Heart right ventricle (tissue), 16 donors: ENCODE data around the gene TMEM115. TPM values are rescaled to one million over a fixed set of nuclear protein-coding genes. Genes with fewer than 3 reads are reported as not detected.

Experiments used
- ATAC-seq, 8 donors: fragments of 200-7000 bp; cut with Tn5 transposase; one replicate each; pipeline ENCODE4 v1.9.1; 2020; ENCODE audit warnings: mild to moderate bottlenecking in 8 of 8, moderate library complexity in 8 of 8, moderate number of reproducible peaks in 1 of 8
- DNase-seq, 2 donors: peaks; one replicate each; pipeline ENCODE4 v3.0.0-alpha.2; 2020
- H3K27ac ChIP-seq, 10 donors: fragments of 200-600 bp; sonication (generic) in 2 of 10; one replicate each; pipeline versions ENCODE4 v1.5.0 to v1.8.0; 2020 to 2022; ENCODE audit warnings: mild to moderate bottlenecking in 3 of 10
- H3K27me3 ChIP-seq, 7 donors: fragments of 200-600 bp; one replicate each; pipeline ENCODE4 v1.8.0; 2021 to 2022; ENCODE audit warnings: mild to moderate bottlenecking in 2 of 7
- H3K36me3 ChIP-seq, 9 donors: fragments of 200-600 bp; sonication (generic) in 1 of 9; one replicate each; pipeline versions ENCODE4 v1.5.0 to v1.8.0; 2020 to 2022; ENCODE audit warnings: mild to moderate bottlenecking in 2 of 9
- H3K4me1 ChIP-seq, 9 donors: fragments of 200-600 bp; sonication (generic) in 1 of 9; one replicate each; pipeline versions ENCODE4 v1.5.0 to v1.8.0; 2020 to 2022; ENCODE audit warnings: mild to moderate bottlenecking in 4 of 9
- H3K4me3 ChIP-seq, 10 donors: fragments of 200-600 bp; sonication (generic) in 2 of 10; one replicate each; pipeline versions ENCODE4 v1.5.0 to v1.8.0; 2020 to 2022; ENCODE audit warnings: mild to moderate bottlenecking in 7 of 10, moderate library complexity in 2 of 10
- H3K9me3 ChIP-seq, 11 donors: fragments of 200-600 bp in 10 of 11; sonication (generic) in 2 of 11; one replicate each; pipeline versions ENCODE4 v1.5.0 to v1.8.0; 2013 to 2022; ENCODE audit warnings: mild to moderate bottlenecking in 2 of 11, control low read depth in 1 of 11, moderate library complexity in 1 of 11
- WGBS, 2 donors: extraction: QIAGEN DNeasy Blood & Tissue Kit; methylation state at CpG; one replicate each; pipeline ENCODE4 v1.1.7; 2013; ENCODE audit warnings: inconsistent platforms in 1 of 2; 5-methylcytosine and 5-hydroxymethylcytosine counted together
- intact Hi-C, 10 donors: fragments of 100-400 bp; cut with DNase I; formaldehyde crosslinking; loops; one replicate each; pipeline versions ENCODE4 v1.11.1 to v1.14.2; 2022
- polyA plus RNA-seq, 2 donors: library from polyadenylated mRNA; stranded (reverse); fragments of 200-250 nt; gene quantifications; one replicate each; pipeline ENCODE4 v1.2.3, GENCODE V29; 2013
- total RNA-seq, 10 donors: library from RNA; stranded (reverse); fragmentation: NEBNext Ultra II Directional in 3 of 10; extraction: Animal tissue kit (Norgen Biotek cat#: 25700) in 3 of 10; gene quantifications; one replicate each; pipeline versions ENCODE4 v1.2.1 to v1.2.4, GENCODE V29; 2021 to 2023
- TF ChIP-seq, protein P1 (sequence below), 9 donors: fragments of 200-600 bp; sonication (generic) in 2 of 9; IDR thresholded peaks; one replicate each; pipeline versions ENCODE4 v1.5.0 to v1.8.0; 2021 to 2022; ENCODE audit warnings: antibody characterized with exemption in 9 of 9, mild to moderate bottlenecking in 5 of 9, moderate library complexity in 1 of 9
- donor health status: Arrhythmogenic right ventricular cardiomyopathy.
- donor health status: ischemic (EF 13 %, LVEDD 7.1; RV severe dilation, severe dysfunction).
- donor health status: healthy with polysubstance abuse.
- donor health status: DM: no; HTN: yes; CAD: no.
- donor health status: DM: no; HTN: no; CAD: no.
- donor health status: ischemic (EF 25% LVEDD 6.9; RV normal size, moderate dysfunction).
- donor health status: ischemic (EF 25% LVEDD 5.7; RV mildly dilated, moderate dysfunction).
- donor health status: healthy.
- donor health status: DM: yes; HTN: yes; CAD: no.
- donor health status: Ischemic cardiomyopathy.
- donor health status: ischemic (EF 35%, LVEDD 5.7; RV mildly dilated, moderate dysfunction).
- donor health status: nonischemic (EF 11% LVEDD 7.7; RV severe dilation, severe dysfunction).
- donor health status: DM: yes; HTN: yes; CAD: no.
- donor health status: PGD.
- donor health status: ischemic (EF 29% LVEDD 5.4; RV normal size, mild dysfunction).
- donor health status: nonischemic (EF 23%, LVEDD 6.1; RV moderate dilation, normal function).

TMEM115 gene
- total and polyA plus RNA-seq, 12 donors: 18.1 to 47.6 (median 24.2) TPM

DNA sequence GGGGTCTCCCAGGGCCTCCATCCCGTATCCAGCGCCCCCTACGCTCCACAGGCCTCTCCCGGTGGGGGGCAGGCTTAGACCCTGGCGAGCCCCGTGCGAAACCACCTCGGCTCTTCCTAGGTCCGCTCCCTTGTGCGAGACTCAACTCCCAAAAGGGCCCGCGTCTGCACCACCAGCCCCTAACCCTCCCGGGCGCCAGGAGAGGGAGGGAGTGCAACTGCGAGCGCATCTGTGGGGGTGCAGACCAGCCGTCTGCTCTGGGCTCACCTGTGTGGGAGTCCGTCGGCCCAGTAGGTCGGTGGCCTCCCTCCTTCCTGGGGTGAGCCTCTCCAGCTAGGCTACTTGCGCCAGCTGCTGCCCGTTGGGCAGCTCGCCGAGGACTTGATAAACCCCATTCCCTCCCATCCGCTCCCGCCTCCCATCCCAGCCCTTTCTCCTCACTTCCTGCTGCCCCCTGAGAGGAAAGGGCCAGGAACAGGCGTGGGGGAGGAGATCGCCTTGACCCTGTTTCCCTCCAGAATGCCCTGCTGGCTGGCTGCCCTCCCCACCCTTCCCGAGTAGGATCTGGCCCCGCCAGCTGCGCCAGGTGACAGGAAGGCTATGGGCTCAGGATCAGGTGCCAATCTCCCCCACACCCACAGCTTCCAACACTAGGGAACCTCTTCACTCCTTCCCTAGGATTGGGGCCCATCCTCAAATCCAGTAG, 36.8 kb downstream of the TMEM115 start, which contains the start of gene HYAL2:
Gene HYAL2 (minus strand): TSS at position 360 of the 706 bp plus-strand sequence. CDS start 2,256 bp downstream, outside the sequence.
- no peaks in the 10 kb centered on the region for H3K9me3 ChIP-seq
- 33 to 43% methylated on average over 31 of the region's 31 CpGs for WGBS, 2 donors
- ATAC-seq: peak; percentile 1 to 46 (median 32)
- intact Hi-C loops: loop anchor here in 4 of 10 donors (5.0 to 10.0 kb wide), 4 partner anchors 50 to 85 kb away; partner anchors contain the start of genes GNAI2 (in 1 of the 4) and SEMA3B (in 1 of the 4)
- peak within 1 kb of the TSS; percentile 91 to 99 (median 97) for H3K27ac ChIP-seq
- peaks cover 32 to 90% (median 74%) of the 10 kb centered on the region in 9 donors for H3K4me1 ChIP-seq
- TF ChIP-seq, protein P1, sequence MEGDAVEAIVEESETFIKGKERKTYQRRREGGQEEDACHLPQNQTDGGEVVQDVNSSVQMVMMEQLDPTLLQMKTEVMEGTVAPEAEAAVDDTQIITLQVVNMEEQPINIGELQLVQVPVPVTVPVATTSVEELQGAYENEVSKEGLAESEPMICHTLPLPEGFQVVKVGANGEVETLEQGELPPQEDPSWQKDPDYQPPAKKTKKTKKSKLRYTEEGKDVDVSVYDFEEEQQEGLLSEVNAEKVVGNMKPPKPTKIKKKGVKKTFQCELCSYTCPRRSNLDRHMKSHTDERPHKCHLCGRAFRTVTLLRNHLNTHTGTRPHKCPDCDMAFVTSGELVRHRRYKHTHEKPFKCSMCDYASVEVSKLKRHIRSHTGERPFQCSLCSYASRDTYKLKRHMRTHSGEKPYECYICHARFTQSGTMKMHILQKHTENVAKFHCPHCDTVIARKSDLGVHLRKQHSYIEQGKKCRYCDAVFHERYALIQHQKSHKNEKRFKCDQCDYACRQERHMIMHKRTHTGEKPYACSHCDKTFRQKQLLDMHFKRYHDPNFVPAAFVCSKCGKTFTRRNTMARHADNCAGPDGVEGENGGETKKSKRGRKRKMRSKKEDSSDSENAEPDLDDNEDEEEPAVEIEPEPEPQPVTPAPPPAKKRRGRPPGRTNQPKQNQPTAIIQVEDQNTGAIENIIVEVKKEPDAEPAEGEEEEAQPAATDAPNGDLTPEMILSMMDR (IDR thresholded peaks at IDR 0.05): no peak
- DNase-seq: peak; percentile 82 to 87
- H3K4me3 ChIP-seq: peak within 1 kb of the TSS; percentile 57 to 88 (median 80)
- H3K27me3 ChIP-seq: no peaks in the 10 kb centered on the region
- H3K36me3 ChIP-seq: peaks cover 0 to 48% (median 23%) of the 10 kb centered on the region in 9 donors

DNA sequence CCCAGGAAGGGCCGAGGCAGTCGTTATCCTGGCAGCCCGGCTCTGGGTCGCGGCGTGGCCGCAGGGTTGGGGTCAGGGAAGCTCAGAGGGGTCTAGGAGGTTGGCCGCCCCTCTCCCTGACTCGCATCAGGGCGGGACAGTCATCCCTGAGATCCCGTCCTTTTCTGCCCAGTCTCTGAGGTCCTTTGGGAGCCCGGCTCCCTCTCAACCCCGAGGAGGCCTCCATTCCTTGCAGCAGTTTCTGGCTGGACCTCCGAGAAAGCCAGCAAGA, 37.3 kb downstream of the TMEM115 start:
- Histone ChIP-seq H3K36me3 (peaks cover 0 to 53% (median 28%) of the 10 kb centered on the region in 9 donors), H3K27ac (peak overlapping the region; percentile 91 to 99 (median 97)), H3K27me3 (no peaks in the 10 kb centered on the region), H3K4me3 (peak overlapping the region; percentile 57 to 88 (median 80)), H3K4me1 (peaks cover 30 to 90% (median 74%) of the 10 kb centered on the region in 9 donors), H3K9me3 (no peaks in the 10 kb centered on the region)
- intact Hi-C loops: loop anchor here in 4 of 10 donors (5.0 to 10.0 kb wide), 4 partner anchors 50 to 85 kb away; partner anchors contain the start of genes GNAI2 (in 1 of the 4) and SEMA3B (in 1 of the 4)
- no peak for ATAC-seq
- WGBS, 2 donors: 18 to 21% methylated on average over 14 of the region's 14 CpGs
- TF ChIP-seq, protein P1 (IDR thresholded peaks at IDR 0.05): peak in 1 of 9 donors; percentile 5
- DNase-seq: no peak

DNA sequence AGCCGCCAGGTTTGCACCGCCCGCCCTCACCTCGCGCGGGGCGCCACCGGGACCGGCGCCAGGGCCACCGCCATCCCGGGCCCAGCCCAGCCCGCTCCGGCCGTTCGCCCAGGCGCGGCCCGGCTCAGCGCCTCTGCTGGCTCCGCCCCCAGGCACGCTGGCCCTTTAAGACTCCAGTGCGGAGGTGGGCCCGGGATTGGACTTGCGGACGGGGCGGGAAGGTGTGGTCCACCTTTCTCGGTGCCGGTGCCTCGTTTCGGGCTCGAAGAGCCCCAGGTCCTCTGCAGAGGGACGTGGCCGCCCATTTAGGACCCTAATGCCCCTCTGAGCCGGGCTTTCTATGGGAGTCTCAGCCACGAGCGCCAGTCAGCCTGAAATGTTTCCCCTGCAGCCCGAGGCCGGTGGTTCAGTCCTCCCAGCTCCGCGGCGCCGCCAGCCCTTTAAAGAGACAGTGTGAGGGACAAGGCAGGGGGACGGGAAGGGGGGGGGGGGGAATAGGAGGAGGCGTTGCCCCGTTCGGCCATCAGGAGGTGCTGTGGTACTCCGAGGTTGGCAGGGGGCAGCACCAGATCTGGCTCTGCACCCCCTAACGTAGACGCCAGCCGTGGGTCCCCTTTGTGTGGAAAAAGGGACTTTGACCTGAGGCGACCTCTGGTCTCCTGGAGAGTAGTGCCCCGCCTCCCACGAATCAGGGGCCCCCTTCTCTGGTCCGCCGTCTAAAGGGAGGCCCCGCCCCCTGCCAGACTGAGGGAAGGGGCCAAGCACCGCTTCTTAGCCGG, 37.8 kb downstream of the TMEM115 start:
- peak overlapping the region; percentile 57 to 88 (median 80) for H3K4me3 ChIP-seq
- H3K27ac ChIP-seq: peak overlapping the region; percentile 91 to 99 (median 97)
- peaks cover 29 to 90% (median 71%) of the 10 kb centered on the region in 9 donors for H3K4me1 ChIP-seq
- peaks cover 0 to 55% (median 31%) of the 10 kb centered on the region in 9 donors for H3K36me3 ChIP-seq
- intact Hi-C loops: loop anchor here in 5 of 10 donors (1.0 to 10.0 kb wide), 6 partner anchors 18 to 84 kb away; partner anchors contain the start of genes GNAI2 (in 1 of the 5), HYAL1 (in 1 of the 5) and SEMA3B (in 1 of the 5)
- 1% methylated on average over 58 to 59 of the region's 59 CpGs for WGBS, 2 donors
- DNase-seq (peak; percentile 90 to 91), ATAC-seq (peak; percentile 60 to 79 (median 74))
- no peaks in the 10 kb centered on the region for H3K27me3 ChIP-seq
- H3K9me3 ChIP-seq: no peaks in the 10 kb centered on the region
- TF ChIP-seq, protein P1 (IDR thresholded peaks at IDR 0.05): peak; percentile 28 to 79 (median 64)

DNA sequence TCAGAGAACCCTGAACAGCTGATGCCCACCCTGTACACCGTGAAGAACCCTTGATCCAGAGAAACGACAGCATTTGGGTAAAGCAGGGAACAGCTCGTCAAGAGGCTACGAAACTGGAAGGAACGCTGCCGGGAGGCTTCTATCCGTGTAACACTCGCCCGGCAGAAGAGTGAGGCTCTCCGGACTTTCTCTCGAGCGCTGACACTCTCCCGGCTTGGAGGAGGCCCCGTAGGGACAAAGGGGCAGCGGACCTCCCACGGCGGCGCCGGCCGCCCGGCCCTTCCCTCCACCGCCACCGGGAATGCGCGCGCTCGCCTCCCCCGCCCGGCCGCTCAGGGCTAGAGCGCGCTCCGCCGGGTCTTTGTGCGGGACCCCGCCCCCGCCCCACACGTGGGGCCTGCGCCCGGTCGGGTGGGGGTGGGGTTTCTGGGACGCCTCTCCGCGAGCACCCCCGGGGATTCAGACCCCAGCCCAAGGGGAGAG, 38.4 kb downstream of the TMEM115 start:
- H3K36me3 ChIP-seq: peaks cover 0 to 57% (median 37%) of the 10 kb centered on the region in 9 donors
- no peaks in the 10 kb centered on the region for H3K27me3 ChIP-seq
- DNase-seq: peak; percentile 82 to 83
- WGBS, 2 donors: 0 to 1% methylated on average over 37 to 45 of the region's 45 CpGs
- peaks cover 29 to 88% (median 71%) of the 10 kb centered on the region in 9 donors for H3K4me1 ChIP-seq
- H3K27ac ChIP-seq: peak overlapping the region; percentile 91 to 99 (median 97)
- peak; percentile 27 to 69 (median 44) for ATAC-seq
- no peaks in the 10 kb centered on the region for H3K9me3 ChIP-seq
- peak overlapping the region; percentile 57 to 88 (median 80) for H3K4me3 ChIP-seq
- TF ChIP-seq, protein P1 (IDR thresholded peaks at IDR 0.05): no peak
- intact Hi-C loops: loop anchor here in 5 of 10 donors (1.0 to 10.0 kb wide), 6 partner anchors 18 to 84 kb away; partner anchors contain the start of genes GNAI2 (in 1 of the 5), HYAL1 (in 1 of the 5) and SEMA3B (in 1 of the 5)
